ENCODE measurements around the gene FBLN2.
"Not testable (repeated sequence)": the region's sequence is repeated elsewhere in the genome, so short reads cannot be mapped to it uniquely, and the experiment has no call there.

Gene FBLN2

DNA sequence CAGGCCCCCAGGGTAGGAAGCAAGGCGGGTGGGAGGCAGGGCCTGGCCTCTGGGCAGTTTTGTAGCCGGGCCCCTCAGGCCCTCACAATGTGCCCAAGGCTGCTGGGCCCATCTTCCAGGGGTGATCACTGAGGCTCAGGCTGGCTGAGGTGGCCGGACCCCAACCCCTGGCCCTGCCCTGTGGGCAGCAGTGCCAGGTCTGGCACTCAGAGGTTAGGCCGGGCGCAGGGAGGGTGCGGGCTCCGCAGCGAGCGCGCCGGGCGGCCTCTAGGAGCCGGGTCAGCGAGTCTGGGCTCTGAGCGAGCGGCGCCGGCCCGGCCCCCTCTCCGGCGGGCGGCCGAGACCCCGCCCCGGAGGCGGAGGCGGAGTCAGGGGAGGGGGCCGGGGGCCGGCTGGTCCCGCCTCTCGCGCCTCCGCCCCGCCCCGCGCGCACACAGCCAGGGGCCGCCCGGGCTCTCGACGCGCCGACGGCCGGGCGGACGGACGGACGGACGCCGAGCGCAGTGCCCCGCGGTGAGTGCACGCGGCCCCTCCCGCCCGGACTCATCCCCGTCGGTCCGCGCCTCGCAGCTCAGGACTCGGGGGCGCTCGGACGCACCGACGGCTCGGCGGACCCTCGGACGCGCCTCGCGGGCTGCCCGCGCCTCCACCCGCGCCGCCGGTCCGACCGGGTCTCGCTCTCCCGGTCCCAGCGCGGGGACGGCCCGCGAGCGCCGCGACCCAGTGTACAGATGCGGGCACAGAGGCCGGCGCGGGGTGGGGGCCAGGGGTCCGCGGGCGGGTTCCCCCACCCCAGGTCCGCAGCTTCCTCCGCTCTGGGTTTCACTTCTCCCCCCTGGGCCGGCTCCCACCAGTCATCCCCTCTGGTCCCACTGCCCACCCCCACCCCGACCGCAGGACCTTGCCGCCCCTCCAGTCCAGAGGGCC lies at the start of gene FBLN2:
Gene FBLN2 (plus strand): TSS at position 430 of the 927 bp plus-strand sequence. CDS start 21,231 bp downstream, outside the sequence.
- DNase-seq: no peak

DNA sequence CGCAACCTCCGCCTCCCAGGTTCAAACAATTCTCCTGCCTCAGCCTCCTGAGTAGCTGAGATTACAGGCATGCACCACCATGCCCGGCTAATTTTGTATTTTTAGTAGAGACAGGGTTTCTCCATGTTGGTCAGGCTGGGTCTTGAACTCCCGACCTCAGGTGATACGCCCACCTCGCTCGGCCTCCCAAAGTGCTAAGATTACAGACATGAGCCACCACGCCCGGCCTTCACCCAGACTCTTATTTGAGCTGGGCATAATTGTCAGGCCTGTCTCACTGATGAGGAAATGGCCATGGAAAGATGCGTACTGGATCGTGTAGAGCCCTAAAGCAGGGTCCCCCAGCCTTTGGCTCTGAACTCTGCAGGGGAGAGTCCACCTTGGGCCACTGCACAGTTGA lies 49.7 kb upstream of the FBLN2 start:
- not testable (repeated sequence) for DNase-seq

DNA sequence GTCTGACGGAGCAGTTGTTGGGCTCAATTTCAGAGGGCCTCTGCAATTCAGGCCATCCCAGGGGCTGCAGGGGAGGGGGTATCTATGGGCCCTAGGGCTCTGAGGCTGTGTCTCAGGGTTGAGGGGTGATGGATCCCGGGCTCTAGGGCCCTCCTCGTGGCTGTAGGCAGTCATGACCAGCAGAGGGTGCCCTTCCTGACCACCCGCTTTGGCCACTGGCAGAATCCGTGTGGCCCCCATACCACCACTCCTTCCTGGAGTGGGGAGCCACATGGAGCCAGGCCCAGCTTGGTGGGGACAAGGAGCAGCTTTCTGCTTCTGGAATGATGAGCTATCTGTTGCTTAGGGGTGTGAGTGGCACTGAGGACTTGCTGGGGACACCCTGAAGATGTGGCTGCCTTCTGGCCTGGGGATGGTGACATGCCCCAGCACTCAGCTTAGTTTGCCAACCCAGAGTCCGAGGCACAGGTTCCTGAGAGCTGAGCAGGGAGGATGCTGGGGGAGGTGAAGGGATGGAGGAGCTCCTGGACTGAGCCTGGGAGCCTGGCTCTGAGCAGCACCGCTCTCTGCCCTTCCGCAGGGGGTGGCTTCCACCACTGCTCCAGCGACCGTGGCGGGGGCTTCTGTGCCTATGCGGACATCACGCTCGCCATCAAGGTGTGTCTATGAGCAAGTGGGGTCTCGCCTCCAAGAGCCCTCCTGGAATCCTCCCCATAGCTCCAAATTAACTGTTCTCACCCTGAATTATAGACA lies 48.6 kb upstream of the FBLN2 start:
- no peak for DNase-seq

DNA sequence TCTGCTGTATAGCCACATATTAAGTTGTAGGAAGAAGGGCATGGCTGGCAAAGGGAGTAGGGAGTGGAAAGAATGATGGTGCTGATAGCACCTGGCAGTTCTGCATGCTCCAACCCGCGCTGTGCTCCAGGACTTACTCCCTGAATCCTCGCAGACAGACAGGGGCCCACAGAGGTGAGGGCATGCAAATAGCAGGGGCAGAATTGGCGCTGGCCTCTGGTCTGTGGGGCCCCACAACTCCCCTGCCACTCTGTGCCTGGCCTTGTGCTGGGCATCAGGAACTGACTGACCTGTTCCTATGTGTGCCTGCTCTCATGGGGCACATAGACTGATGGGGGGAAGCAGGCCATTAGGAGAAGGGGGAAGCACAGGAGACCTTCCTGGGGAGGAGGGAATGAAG lies 47.9 kb upstream of the FBLN2 start:
- no peak for DNase-seq

DNA sequence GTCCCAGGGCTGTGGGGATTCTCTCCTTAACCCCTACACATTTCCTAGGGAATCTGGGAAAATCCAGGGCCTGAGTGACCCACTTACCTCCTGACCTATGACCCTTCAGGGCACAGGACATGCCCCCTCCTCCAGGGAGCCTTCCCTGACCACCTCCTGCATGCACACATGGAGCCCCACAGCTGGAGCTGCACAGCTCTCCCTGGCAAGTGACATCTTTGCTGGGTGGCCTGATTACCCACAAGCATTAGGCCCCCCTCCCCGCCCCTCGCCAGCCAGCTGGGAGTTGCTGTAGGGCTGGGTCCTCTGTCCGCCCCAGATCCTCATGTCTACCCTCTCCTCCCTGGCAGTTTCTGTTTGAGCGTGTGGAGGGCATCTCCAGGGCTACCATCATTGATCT lies 47.4 kb upstream of the FBLN2 start:
- no peak for DNase-seq

DNA sequence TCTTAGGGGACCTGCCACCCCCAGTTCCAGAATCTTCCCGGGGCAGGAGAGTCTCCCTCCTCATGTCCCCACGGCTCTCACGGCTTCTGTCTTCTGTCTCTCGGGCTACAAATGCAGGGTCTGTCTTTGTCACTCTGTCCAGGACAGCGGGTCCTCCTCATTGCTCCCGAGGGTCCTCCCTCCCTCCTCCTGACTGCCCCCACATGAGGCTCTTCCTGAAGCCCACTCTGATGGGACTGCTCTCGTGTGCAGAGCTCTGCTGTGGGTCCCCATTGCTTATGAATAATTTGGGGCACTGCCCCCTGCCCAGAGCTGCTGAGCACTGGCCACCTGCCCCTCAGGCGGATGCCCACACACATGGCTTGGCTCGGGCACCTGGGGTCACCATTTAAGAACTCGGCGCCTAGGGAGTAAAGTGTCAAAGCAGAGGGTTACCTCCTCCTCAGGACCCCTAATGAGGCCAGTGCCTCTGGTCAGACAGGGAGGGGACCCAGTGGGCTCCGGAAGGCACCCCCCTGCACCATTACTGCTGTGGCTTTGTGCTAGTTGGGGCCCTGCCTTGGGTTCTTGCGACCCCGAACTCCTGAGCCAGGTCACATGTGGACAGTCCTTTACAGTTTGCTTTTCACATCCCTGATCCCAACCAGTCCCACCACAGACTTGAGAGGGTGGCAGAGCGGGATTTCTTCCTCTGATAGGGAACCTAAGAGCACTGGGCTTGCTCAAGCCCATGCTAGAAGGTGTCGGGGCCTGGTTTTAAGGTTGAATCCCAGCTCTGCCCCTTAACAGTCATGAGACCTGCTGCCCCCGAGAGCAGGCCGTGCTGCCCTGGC lies 46.8 kb upstream of the FBLN2 start:
- no peak for DNase-seq

DNA sequence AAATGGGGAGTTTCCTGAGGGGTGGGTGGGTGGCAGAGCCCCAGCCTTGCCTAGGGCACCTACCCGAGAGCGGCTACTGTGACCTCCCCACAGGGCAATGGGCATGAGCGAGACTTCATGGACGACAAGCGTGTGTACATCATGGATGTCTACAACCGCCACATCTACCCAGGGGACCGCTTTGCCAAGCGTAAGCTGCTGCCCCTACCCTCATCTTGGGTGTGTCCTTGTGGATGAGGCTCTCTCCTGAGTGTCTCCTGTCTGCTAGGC lies 46.2 kb upstream of the FBLN2 start:
- DNase-seq: no peak

DNA sequence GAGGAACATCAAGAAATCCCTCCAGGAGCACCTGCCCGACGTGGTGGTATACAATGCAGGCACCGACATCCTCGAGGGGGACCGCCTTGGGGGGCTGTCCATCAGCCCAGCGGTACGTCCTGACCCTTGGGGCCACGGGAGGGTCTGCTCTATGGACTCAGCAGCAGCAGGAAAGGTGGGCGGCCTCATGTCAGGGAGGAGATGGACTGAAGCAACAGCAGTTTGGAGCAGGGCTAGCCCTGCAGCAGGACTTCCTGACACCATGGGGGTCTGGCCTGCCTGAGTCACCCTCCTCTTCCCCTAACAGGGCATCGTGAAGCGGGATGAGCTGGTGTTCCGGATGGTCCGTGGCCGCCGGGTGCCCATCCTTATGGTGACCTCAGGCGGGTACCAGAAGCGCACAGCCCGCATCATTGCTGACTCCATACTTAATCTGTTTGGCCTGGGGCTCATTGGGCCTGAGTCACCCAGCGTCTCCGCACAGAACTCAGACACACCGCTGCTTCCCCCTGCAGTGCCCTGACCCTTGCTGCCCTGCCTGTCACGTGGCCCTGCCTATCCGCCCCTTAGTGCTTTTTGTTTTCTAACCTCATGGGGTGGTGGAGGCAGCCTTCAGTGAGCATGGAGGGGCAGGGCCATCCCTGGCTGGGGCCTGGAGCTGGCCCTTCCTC lies 44.6 kb upstream of the FBLN2 start:
- no peak for DNase-seq

DNA sequence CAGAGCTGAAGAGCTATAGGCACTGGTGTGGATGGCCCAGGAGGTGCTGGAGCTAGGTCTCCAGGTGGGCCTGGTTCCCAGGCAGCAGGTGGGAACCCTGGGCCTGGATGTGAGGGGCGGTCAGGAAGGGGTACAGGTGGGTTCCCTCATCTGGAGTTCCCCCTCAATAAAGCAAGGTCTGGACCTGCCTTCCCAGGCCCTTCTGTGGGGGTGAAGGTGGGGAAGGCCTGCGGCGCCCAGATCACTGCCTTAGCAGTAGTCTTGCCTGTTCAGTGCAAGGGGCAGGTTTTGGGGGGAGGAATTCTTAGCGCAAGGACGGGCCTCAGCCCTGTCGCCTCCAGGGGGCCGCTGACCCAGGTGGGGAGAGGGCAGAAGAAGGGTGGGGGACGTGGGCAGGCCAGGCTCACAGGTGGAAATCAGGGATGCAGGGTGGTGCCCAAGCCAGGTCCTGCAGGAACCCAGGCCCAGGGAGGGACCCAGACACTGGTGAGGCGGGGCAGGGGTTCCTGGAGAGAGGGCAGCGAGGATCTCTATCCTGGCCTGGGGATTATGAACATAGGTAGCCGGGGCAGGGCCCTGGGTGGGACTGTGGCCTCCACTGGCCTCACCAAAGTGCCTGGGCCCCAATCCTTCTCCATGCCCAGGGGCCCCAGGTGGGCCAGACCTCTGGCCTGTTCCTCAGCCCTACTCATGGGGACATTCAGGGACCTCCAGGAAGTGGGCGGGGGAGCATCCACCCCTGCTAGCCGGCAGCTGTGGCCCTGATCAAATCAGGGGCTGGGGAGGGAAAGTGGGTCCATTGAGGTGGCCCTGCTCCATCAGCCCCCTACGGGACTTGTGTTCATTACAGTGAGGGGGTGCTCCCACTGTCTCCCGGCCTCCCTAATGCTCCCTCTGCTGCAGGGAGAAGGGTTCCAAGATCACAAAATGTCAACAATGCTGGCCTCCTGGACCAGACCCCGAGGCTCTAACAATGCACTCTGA lies 43.5 kb upstream of the FBLN2 start:
- no peak for DNase-seq

DNA sequence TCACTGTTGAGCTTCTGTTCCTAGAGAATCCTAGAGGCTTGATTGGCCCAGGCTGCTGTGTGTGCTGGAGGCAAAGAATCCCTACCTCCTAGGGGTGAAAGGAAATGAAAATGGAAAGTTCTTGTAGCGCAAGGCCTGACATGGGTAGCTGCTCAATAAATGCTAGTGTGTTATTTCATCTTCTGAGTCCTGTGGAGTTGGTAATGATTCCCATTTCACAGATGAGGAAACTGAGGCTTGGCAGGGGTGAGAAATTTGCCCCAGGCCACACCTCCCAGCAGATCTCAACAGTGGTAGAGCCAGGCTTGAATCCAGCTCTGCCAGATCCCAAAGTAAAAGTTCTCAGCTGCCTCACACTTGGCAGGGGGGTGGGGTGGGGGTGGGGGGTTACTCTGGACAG lies 42.7 kb upstream of the FBLN2 start:
- no peak for DNase-seq

DNA sequence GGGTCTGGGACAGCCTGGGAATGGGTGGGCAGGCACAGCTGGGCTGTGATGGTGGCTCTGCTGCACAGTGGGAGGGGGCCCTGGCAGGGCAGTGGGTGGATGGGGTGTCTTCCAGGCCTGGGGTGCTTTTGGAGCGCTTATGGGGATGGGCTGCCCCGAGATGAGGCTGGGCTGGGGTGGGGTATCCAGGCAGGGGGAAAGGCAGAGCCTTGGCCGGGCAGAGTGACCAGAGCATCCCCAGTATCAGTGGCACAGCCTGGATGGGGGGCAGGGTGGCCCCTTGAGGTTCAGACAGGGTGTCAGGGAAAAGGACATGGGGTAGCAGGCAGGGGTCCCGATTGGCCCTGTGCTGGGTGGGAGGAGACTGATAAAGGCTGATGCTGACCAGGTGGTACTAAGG lies 42.2 kb upstream of the FBLN2 start:
- no peak for DNase-seq

DNA sequence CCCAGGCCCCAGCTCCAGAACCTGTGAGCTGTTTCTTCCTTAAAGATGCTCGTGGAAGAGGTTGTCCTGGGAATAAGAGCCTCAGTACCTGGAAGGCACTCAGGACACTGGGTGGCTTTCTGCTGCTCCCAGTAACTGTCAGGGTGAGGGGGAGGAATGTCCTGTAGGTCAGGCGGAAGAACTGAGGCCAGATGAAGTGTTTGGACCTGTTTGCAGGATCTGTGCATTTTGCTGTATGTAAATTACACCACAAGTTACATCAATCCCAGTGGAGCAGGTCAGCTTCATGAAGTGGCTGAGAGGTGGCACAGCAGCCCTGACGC lies 41.7 kb upstream of the FBLN2 start:
- DNase-seq: no peak

DNA sequence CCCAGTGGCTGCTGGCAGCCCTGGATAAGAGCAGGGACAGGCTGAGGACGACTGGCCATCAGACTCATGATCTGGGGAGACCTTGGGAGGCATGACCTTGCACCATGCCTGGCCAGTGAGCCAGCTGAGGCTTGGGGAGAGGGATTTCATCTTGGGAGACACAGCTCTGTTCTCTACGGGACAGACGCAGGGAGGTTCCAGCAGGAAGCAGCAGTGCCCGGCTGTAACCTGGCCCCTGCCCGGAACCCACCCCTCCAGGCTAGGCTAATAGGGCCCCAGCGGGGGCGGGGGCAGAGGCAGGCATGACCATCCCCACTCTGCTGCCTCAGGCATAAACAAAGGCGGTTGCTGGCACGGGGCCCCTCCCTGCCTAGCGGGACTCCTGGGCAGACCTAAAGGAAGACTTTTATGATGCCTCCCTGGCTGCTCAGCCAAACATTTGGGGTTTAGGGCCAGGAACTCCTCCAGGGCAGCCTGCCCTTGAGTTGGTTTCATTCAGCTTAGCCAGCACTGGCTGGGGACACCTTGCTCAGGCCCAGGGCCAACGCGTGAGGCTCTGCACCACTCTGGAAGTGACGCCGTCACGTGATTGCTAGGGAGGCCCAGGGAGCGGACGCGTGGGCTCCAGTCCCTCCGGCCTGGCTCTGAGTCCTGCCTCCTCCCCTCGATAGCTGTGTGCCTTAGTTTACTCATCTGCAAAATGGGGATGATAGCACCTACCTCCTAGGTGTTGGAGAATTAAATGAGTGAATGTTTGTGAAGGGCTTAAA lies 41.2 kb upstream of the FBLN2 start:
- no peak for DNase-seq

DNA sequence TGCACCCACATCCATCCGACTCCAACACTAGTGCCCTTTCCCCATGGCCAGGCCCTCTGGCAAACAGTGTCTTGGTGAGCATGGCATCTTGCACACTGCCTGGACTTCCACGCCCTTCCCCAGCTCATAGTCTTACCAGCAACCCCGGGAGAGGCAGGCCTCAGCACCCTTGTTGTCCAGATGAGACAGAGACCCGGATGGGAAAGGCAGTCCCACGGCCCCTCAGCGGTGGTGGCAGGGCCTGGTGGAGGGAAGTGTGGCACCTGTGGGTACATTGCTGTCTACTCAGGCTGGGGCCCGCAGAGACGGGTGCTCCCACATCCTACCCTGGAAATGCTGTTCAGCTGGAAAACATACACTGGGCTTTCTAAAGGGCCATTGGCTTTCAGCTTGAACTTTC lies 40.4 kb upstream of the FBLN2 start:
- no peak for DNase-seq

DNA sequence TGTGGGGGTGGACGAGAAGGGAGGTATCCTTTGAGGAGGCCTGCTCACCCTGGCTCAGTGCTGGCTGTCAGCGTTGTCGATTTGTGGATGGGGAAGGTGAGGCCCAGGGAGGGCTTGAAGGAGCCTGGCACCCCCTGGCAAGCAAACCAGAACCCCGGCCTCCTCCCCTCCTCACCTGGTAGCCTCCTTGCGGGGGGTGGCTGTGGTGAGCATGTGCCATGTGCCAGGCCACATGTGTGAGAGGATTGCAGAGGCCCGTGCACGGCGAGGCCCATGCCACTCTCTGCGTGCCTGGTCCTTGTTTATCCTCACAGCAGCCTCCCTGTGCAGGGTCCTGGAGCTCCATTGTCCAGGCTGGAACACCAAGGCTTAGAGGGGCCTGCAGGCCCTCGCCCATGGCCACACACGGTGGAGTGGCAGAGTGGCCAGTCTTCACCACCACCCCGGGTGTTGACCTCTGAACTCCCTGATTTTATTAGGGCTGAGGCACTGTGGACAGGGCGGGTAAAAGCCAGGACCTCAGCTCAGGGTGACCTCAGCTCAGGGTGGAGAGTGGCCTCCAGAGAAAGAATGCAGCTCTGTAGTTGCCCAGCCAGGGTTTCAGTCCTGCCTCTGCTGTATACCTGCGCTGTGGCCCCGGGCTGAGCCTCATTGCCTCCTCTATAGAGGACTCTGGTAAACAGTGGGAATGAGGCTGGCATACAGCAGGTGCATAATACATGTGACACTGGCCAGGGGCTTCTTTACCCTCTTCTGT lies 39.7 kb upstream of the FBLN2 start:
- no peak for DNase-seq

DNA sequence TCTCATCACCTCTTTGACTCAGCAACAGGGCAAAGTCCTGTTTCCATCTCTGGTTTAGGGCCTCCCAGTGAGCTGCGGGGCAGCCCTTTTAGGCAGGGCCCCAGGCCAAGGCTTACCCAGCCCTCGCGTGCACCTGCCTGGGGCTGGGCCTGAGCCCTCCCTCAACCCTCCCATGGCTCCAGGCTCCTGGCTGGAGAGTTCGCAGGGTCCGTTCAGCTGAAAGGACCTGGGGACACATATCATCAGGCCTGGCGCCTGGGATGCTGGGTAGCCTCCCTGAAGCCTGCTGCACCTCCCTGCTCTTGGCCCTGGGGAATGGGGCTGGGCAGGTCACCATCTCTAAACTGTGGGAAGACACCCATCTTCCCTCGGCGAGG lies 39.1 kb upstream of the FBLN2 start:
- no peak for DNase-seq

DNA sequence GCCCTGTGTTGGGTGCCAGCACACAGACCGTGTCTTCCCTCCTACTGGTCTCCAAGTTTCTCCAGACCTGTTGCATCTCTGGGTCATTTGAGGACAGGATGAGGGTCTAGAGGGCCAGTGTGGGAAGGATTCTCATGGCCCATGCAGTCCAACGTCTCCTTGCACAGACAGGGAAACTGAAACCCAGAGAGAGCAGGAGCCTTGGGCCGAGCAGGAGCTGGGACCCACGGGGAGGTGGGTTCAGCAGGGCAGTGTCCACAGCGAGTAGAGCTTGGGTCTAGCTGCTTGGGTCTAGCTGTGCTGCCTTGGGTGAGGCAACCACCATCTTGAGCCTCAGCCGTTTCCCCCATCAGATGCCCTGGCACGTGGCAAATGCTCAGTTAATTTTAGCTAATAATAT lies 36.5 kb upstream of the FBLN2 start:
- DNase-seq: no peak

DNA sequence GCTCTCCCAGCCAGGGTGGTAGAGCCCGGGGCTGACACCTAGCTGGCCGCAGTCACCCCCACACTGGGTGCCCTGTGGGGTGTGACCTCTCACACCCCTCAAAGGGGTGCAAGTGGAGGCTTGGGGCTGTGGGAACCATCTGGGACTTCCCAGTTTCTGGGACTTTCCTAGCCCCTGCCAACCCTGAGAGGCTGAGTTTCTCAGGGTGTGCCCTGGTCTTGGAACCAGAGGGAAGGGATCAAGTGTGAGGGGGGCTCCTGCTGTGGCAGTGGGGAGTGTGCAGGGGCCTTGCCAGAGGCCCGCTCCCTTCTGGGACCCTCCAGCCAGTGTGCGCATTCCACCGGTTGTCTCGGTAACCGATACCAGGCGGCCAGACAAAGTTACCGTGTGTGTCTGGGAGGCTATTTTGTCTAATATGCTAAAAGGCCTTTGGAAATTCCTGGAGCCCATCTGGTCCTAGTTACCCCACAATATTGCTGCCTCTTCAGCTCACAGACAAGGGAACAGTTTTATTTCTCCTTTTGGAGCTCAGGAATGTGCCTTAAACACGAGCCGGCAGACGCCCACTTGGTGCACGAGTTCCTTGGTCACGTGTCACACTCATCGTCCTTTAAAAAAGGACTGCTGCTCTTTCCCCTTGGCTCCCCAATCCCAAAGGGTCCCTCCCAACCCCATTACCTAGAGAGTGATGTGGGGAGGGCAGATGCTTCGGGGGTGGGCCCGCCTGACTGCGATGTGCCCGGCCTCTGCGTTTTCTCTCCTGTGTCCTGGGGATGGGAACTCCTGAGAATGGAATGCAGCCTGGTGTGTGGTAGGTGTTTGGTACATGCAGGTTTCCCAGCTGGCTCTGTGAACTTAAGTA lies 35.6 kb upstream of the FBLN2 start:
- no peak for DNase-seq

DNA sequence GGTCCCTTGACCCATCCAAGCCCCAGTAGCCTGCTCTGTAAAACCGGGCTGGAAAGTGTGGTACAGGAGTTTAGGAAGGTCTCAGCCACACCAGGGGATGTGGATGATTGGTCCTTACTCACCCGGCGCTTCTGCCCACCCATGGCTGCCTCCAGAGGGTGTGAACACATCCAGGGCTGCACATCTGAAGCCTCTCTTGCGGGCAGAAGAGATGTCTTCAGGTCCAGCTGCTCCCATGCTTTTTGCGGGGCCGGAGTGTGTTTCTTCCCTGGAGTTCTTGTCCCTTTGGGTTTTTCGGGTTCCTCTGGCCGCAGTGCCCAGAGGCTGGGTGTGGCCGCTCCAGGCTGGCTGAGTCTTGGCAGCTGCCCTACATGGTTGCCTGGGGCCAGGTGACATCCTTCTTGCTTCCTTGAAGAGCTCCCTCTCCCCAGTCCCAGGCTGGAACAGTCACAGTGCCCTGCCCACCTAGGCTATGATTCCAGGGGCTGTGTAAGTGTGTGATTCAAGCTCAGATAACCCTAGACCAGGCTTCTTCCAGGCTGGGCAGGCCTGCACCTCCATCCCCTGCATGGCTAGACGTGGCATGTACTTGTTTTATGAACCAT lies 34.9 kb upstream of the FBLN2 start:
- DNase-seq: no peak
